ENCODE results near the gene PABPN1.

PABPN1 gene

DNA sequence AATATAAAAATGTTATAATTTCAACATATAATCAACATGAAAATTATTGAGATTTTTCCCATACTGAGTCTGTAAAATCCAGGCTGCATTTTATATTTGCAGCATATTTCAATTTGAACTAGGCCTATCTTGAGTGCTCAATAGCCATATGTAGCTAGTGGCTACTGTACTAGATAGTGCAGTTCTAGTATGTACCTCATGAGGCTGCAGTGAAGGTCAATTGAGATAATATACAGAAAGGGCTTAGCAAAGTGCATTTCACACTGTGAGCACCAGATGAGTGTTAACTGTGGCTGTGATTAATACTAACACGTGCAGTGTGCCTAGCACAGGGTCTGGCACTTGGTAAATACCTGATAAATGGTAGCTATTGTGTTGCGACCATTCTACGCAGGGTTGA is 36.8 kb downstream of the PABPN1 start:
- DNase-seq (ENCODE audit: low spot score) (no peak), FAIRE-seq (no peak)

- no peak for DNase-seq (ENCODE audit: low spot score)
- FAIRE-seq = no peak
Measured at GRCh38 chr14:23358553-23359166, 37.4 kb downstream of the PABPN1 start.

DNA sequence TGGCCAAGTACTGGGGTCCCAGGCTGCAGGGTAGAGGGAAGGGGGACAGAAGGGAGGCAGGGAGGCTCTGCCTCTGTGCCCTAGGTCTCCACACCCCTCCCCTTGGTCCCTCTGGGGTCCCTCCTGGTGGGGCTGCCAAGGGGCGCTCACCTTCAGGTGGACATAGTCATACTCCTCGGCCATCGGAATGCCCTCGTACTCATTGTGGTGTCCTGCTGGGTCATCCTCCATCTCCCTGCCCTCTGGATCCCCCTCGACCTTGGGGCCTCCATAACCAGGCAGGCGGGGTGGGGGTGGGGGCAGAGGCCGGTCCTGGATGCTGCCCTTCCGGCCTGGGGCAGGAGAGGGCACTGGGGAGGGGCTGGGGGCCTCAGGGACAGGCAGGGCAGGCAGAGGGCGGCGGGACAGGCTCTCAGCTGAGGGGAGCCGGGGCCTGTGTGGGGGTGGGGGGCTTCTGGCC is 37.9 kb downstream of the PABPN1 start:
- no peak for DNase-seq (ENCODE audit: low spot score)

DNA sequence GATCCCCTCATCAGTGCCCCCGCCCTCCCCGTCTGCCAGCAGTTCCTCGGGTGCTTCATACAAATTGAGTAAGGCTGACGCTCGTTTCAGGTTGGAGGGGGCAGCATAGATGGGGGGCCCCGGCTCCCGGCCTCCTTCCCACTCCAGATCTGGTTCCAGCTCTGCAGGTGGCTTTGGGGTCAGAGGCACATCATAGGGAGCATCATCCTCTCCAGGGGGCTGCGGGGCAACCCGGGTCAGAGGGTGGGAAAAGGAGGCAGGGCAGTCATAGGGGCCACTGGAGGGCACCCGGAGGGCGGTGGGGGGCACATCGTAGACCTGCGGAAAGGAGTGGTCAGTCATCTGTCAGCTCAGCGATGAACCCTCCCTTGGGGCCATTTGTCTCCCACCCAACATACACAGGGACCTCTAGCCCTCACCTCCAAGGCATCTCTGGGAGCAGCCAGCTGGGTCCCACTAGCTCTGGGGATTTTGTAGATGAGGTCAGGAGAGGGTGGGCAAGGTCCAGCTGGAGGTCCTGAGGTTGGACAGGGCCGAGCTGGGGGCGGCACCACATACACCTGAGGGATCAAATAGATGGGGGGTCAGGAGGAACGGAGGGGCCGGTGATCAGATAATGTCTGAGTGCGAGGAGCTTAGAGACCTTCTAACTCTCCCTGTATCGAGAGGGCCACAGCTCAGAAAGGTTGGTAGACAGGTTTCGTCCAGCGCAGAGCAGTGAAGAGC is 38.6 kb downstream of the PABPN1 start:
- FAIRE-seq (no peak), DNase-seq (ENCODE audit: low spot score) (no peak)

More for the DNA sequence above, 37.9 kb downstream of the PABPN1 start:
- FAIRE-seq = no peak

DNA sequence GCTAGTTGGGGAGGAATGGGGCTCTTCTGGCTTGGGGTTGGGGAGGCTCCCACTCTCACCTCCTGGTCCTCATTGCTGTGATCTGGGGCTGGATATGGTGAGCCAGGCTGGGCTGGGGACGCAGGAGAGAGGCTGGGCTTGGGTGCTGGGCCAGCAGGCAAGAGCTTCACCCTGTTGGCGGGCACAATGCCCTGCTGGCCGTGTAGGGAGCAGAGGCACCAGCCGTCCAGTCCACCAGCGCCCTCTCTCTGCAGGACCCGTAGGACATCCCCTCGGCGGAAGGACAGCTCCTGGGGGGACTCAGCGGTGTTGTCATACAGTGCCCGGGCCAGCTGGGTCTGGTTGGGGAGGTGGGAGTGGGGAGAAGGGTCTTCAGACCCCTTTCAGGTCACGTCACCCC is 39.2 kb downstream of the PABPN1 start:
- DNase-seq (ENCODE audit: low spot score) (no peak), FAIRE-seq (no peak)

- no peak for FAIRE-seq
- DNase-seq (ENCODE audit: low spot score) = no peak
Measured at GRCh38 chr14:23361320-23361719, 40.1 kb downstream of the PABPN1 start.

DNA sequence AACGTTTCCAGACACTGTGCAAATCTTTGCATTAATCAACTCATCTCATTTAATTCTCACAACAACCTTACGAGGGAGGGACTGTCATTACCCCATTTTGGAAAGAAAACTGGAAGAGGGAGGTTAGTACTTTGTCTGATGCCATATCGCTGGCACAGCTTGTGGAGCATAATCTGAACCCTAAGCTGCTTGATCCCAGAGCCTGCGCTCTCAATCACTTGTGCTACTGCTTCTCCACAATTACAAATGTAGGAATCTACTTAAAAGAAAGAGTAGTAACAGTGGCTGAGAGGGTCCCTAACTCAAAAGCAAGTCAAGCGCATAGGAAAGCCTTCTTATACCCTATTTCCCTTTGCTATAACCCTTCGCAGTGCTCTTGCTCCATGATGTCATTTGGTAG is 40.5 kb downstream of the PABPN1 start:
- FAIRE-seq (no peak), DNase-seq (ENCODE audit: low spot score) (no peak)

- FAIRE-seq (no peak), DNase-seq (ENCODE audit: low spot score) (no peak)
Measured at GRCh38 chr14:23362200-23362599, 40.9 kb downstream of the PABPN1 start.

- DNase-seq (ENCODE audit: low spot score) (no peak), FAIRE-seq (no peak)
Measured at GRCh38 chr14:23364164-23365035, 43.1 kb downstream of the PABPN1 start.

GRCh38 chr14:23365036-23365731 is 43.9 kb downstream of the PABPN1 start, which contains the start of gene EFS:
EFS (minus strand) TSS chr14:23365172; CDS start chr14:23365025, 147 bp downstream.
- no peak for FAIRE-seq
- DNase-seq (ENCODE audit: low spot score) = no peak

GRCh38 chr14:23365732-23366425 is 44.6 kb downstream of the PABPN1 start:
- FAIRE-seq (no peak), DNase-seq (ENCODE audit: low spot score) (no peak)

GRCh38 chr14:23366426-23366921 is 45.2 kb downstream of the PABPN1 start:
- FAIRE-seq (no peak), DNase-seq (ENCODE audit: low spot score) (no peak)

DNA sequence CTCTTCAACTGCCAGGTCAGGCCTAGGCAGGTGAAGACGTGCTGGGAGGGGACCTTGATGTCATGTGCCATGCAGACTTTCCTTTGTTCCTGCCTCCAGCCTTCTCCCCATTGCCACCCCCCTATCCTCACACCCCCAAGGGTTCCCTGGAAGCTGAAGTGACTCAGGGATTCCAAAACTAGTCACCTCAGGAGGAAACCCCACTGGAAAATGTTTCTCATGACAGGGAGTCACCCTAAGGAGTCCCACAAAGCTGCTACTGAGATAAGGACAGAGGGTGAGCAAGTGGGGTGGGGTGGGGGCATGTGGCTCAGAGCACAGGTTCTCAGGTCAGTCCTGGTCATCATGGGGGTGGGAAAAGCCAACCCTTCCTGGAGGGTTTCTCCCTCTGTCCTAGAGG is 49.0 kb downstream of the PABPN1 start:
- FAIRE-seq = no peak
- DNase-seq (ENCODE audit: low spot score) = no peak

DNA sequence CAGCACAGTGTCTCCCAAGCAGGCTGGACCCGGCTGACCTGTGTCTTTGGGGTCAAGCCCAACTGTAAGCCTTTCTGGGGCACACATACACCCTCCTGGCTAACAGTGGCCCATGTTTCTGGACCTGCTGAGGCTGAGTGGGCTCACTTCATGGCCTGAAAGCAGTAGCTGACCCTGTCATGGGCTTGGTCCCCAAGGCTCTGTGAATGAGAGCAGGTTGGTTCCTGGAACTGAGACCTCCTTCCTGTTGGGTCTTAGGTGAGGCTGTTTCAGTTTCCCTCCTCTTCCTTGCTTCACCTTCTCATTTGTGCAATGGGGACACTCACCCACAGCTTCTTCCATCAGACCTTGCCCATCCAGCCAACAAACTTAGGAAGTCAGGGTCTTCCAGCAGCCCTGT is 50.6 kb downstream of the PABPN1 start:
- DNase-seq (ENCODE audit: low spot score) (no peak), FAIRE-seq (no peak)

GRCh38 chr14:23372509-23372908 is 51.3 kb downstream of the PABPN1 start, which contains the start of gene IL25:
IL25 (plus strand) TSS chr14:23372809.
- FAIRE-seq (no peak), DNase-seq (ENCODE audit: low spot score) (no peak)

GRCh38 chr14:23373041-23373440 is 51.8 kb downstream of the PABPN1 start:
- no peak for DNase-seq (ENCODE audit: low spot score)
- FAIRE-seq = no peak

All from urothelium cell line (cell line).